GOT3 (cell line): ENCODE results near the gene LIF.
"Not testable (repeated sequence)": the region's sequence is repeated elsewhere in the genome, so short reads cannot be mapped to it uniquely, and the experiment has no call there.

ENCODE experiments used
- DNase-seq: peaks from one replicate; lab custom pipeline; 2025; ENCODE audit warnings: mixed read lengths; lab: John Stamatoyannopoulos, UW

Gene LIF

GRCh38 chr22:30224161-30224857 is 22.2 kb downstream of the LIF start:
- no peak for DNase-seq

- DNase-seq: no peak
Measured at GRCh38 chr22:30223303-30223702, 23.3 kb downstream of the LIF start.

- no peak for DNase-seq
Measured at GRCh38 chr22:30222321-30222720, 24.2 kb downstream of the LIF start.

GRCh38 chr22:30221121-30221992 is 25.2 kb downstream of the LIF start:
- no peak for DNase-seq

GRCh38 chr22:30220338-30221012 is 26.1 kb downstream of the LIF start:
- no peak for DNase-seq

GRCh38 chr22:30219668-30220278 is 26.8 kb downstream of the LIF start:
- DNase-seq: no peak

GRCh38 chr22:30219049-30219654 is 27.4 kb downstream of the LIF start:
- no peak for DNase-seq

- no peak for DNase-seq
Measured at GRCh38 chr22:30217698-30218560, 28.6 kb downstream of the LIF start.

GRCh38 chr22:30216710-30217109 is 29.8 kb downstream of the LIF start:
- no peak for DNase-seq

- DNase-seq: not testable (repeated sequence)
Measured at GRCh38 chr22:30216272-30216671, 30.3 kb downstream of the LIF start.

- no peak for DNase-seq
Measured at GRCh38 chr22:30214703-30215407, 31.7 kb downstream of the LIF start.

- DNase-seq: no peak
Measured at GRCh38 chr22:30212996-30213441, 33.5 kb downstream of the LIF start.

- peak; percentile 16 for DNase-seq
Measured at GRCh38 chr22:30212363-30212995, 34.1 kb downstream of the LIF start.

GRCh38 chr22:30211124-30211820 is 35.3 kb downstream of the LIF start:
- no peak for DNase-seq

GRCh38 chr22:30210235-30210909 is 36.2 kb downstream of the LIF start:
- DNase-seq: no peak

GRCh38 chr22:30209642-30210041 is 36.9 kb downstream of the LIF start:
- no peak for DNase-seq

GRCh38 chr22:30208631-30209603 is 37.6 kb downstream of the LIF start:
- no peak for DNase-seq
